Activated T-cell treated with anti-CD3 and anti-CD28 coated beads, Interleukin-2, amount 50 U/mL, for 72 hours (primary cell): ENCODE results near the gene TACR2. TPM values are rescaled to one million over a fixed set of nuclear protein-coding genes. Genes with fewer than 3 reads are reported as not detected.

Experiments
- ATAC-seq, 2 donors: fragments of 150-1000 bp; cut with Tn5 transposase; replicated peaks in 1 of 2; 2 replicates each; pipeline ENCODE4 v1.10.0; 2021; ENCODE audit warnings: moderate library complexity in 2 of 2, mild to moderate bottlenecking in 1 of 2
- DNase-seq, 2 donors: peaks; one replicate each; pipeline ENCODE4 v3.0.0; 2021 to 2022; ENCODE audit warnings: mixed read lengths in 1 of 2
- H3K27ac Mint-ChIP-seq: one replicate; pipeline ENCODE4 v1.8.0; 2022; ENCODE audit warnings: mild to moderate bottlenecking, moderate library complexity, mixed read lengths
- H3K27me3 Mint-ChIP-seq: one replicate; pipeline ENCODE4 v1.8.0; 2022; ENCODE audit warnings: low read depth, mixed read lengths
- H3K36me3 Mint-ChIP-seq, 2 donors: one replicate each; pipeline ENCODE4 v1.8.0; 2022; ENCODE audit warnings: mixed read lengths in 2 of 2, mild to moderate bottlenecking in 1 of 2; ENCODE audit not compliant: insufficient read depth in 2 of 2
- H3K4me1 Mint-ChIP-seq: one replicate; pipeline ENCODE4 v1.8.0; 2022; ENCODE audit warnings: low read depth, mixed read lengths
- H3K4me3 Mint-ChIP-seq, 2 donors: one replicate each; pipeline ENCODE4 v1.8.0; 2022; ENCODE audit warnings: mild to moderate bottlenecking in 2 of 2, mixed read lengths in 2 of 2, moderate library complexity in 2 of 2
- H3K9me3 Mint-ChIP-seq, 2 donors: one replicate each; pipeline ENCODE4 v1.8.0; 2022; ENCODE audit warnings: mixed read lengths in 2 of 2
- total RNA-seq, 2 donors: library from RNA; stranded (reverse); gene quantifications; one replicate each; pipeline ENCODE4 v1.2.3, GENCODE V29; 2022

TACR2 gene
- total RNA-seq, 2 donors from 2014 or later: not detected

GRCh38 chr10:69398466-69398865 lies 18.3 kb downstream of the TACR2 start:
- ATAC-seq: no peak

GRCh38 chr10:69397972-69398371 lies 18.7 kb downstream of the TACR2 start:
- Mint-ChIP-seq H3K36me3 (peaks cover 6 to 29% of the 10 kb centered on the region in 2 donors), H3K9me3 (no peaks in the 10 kb centered on the region), H3K27me3 (no peaks in the 10 kb centered on the region), H3K4me1 (no peaks in the 10 kb centered on the region), H3K27ac (no peak overlapping the region), H3K4me3 (no peak overlapping the region)
- no peak for DNase-seq
- ATAC-seq: no peak

More at GRCh38 chr10:69398466-69398865, 18.3 kb downstream of the TACR2 start:
- Mint-ChIP-seq H3K27ac (peak overlapping the region; percentile 12), H3K4me1 (no peaks in the 10 kb centered on the region), H3K27me3 (no peaks in the 10 kb centered on the region), H3K36me3 (peaks cover 6 to 29% of the 10 kb centered on the region in 2 donors), H3K9me3 (no peaks in the 10 kb centered on the region), H3K4me3 (no peak overlapping the region)
- no peak for DNase-seq

- Mint-ChIP-seq H3K27me3 (no peaks in the 10 kb centered on the region), H3K4me3 (no peak overlapping the region), H3K4me1 (peaks cover 11% of the 10 kb centered on the region), H3K36me3 (peaks cover 3 to 19% of the 10 kb centered on the region in 2 donors), H3K9me3 (no peaks in the 10 kb centered on the region), H3K27ac (no peak overlapping the region)
- ATAC-seq: no peak
- DNase-seq: no peak
These were observed 22.7 kb downstream of the TACR2 start for GRCh38 chr10:69394020-69394419.

GRCh38 chr10:69392481-69393000 lies 24.2 kb downstream of the TACR2 start:
- Mint-ChIP-seq H3K36me3 (peaks cover 3 to 31% of the 10 kb centered on the region in 2 donors), H3K4me3 (no peak overlapping the region), H3K27ac (peak overlapping the region; percentile 66), H3K27me3 (no peaks in the 10 kb centered on the region), H3K9me3 (no peaks in the 10 kb centered on the region), H3K4me1 (peaks cover 11% of the 10 kb centered on the region)
- ATAC-seq (peak; percentile 95 to 96), DNase-seq (peak; percentile 81 to 85)

- H3K9me3 Mint-ChIP-seq: no peaks in the 10 kb centered on the region
- ATAC-seq: no peak
- peaks cover 3 to 30% of the 10 kb centered on the region in 2 donors for H3K36me3 Mint-ChIP-seq
- H3K4me3 Mint-ChIP-seq: no peak overlapping the region
- peaks cover 11% of the 10 kb centered on the region for H3K4me1 Mint-ChIP-seq
- no peaks in the 10 kb centered on the region for H3K27me3 Mint-ChIP-seq
- DNase-seq: no peak
- peak overlapping the region; percentile 28 for H3K27ac Mint-ChIP-seq
These were observed 25.6 kb downstream of the TACR2 start for GRCh38 chr10:69391158-69391557.

GRCh38 chr10:69389827-69390490 lies 26.8 kb downstream of the TACR2 start:
- Mint-ChIP-seq H3K27me3 (no peaks in the 10 kb centered on the region), H3K9me3 (no peaks in the 10 kb centered on the region), H3K27ac (peak overlapping the region; percentile 80), H3K4me1 (peaks cover 11% of the 10 kb centered on the region), H3K4me3 (no peak overlapping the region), H3K36me3 (peaks cover 3 to 24% of the 10 kb centered on the region in 2 donors)
- ATAC-seq (no peak), DNase-seq (no peak)

- Mint-ChIP-seq H3K9me3 (no peaks in the 10 kb centered on the region), H3K4me1 (peaks cover 11% of the 10 kb centered on the region), H3K27me3 (no peaks in the 10 kb centered on the region), H3K27ac (no peak overlapping the region), H3K36me3 (peaks cover 5 to 27% of the 10 kb centered on the region in 2 donors), H3K4me3 (no peak overlapping the region)
- no peak for DNase-seq
- ATAC-seq: no peak
These were observed 28.2 kb downstream of the TACR2 start for GRCh38 chr10:69388488-69388887.

GRCh38 chr10:69387500-69387899 lies 29.2 kb downstream of the TACR2 start:
- Mint-ChIP-seq H3K27me3 (no peaks in the 10 kb centered on the region), H3K36me3 (peaks cover 5 to 30% of the 10 kb centered on the region in 2 donors), H3K4me1 (peaks cover 10% of the 10 kb centered on the region), H3K27ac (no peak overlapping the region), H3K9me3 (no peaks in the 10 kb centered on the region), H3K4me3 (no peak overlapping the region)
- DNase-seq (no peak), ATAC-seq (no peak)

GRCh38 chr10:69385454-69386350 lies 31.0 kb downstream of the TACR2 start:
- H3K4me3 Mint-ChIP-seq: no peak overlapping the region
- no peak overlapping the region for H3K27ac Mint-ChIP-seq
- ATAC-seq (no peak), DNase-seq (no peak)
- peaks cover 5 to 30% of the 10 kb centered on the region in 2 donors for H3K36me3 Mint-ChIP-seq
- H3K27me3 Mint-ChIP-seq: no peaks in the 10 kb centered on the region
- no peaks in the 10 kb centered on the region for H3K4me1 Mint-ChIP-seq
- H3K9me3 Mint-ChIP-seq: no peaks in the 10 kb centered on the region

GRCh38 chr10:69384320-69384719 lies 32.4 kb downstream of the TACR2 start:
- Mint-ChIP-seq H3K9me3 (no peaks in the 10 kb centered on the region), H3K36me3 (peaks cover 11 to 30% of the 10 kb centered on the region in 2 donors), H3K4me1 (no peaks in the 10 kb centered on the region), H3K27ac (no peak overlapping the region), H3K27me3 (no peaks in the 10 kb centered on the region), H3K4me3 (no peak overlapping the region)
- no peak for DNase-seq
- no peak for ATAC-seq

- DNase-seq: no peak
- Mint-ChIP-seq H3K4me1 (no peaks in the 10 kb centered on the region), H3K36me3 (peaks cover 11 to 30% of the 10 kb centered on the region in 2 donors), H3K27ac (peak overlapping the region; percentile 22), H3K4me3 (no peak overlapping the region), H3K27me3 (no peaks in the 10 kb centered on the region), H3K9me3 (no peaks in the 10 kb centered on the region)
- no peak for ATAC-seq
These were observed 33.2 kb downstream of the TACR2 start for GRCh38 chr10:69383558-69383957.

- no peak for ATAC-seq
- H3K4me1 Mint-ChIP-seq: no peaks in the 10 kb centered on the region
These were observed 34.2 kb downstream of the TACR2 start for GRCh38 chr10:69382382-69383117.

More at GRCh38 chr10:69382382-69383117, 34.2 kb downstream of the TACR2 start:
- H3K27me3 Mint-ChIP-seq: no peaks in the 10 kb centered on the region
- no peak overlapping the region for H3K4me3 Mint-ChIP-seq
- no peaks in the 10 kb centered on the region for H3K9me3 Mint-ChIP-seq
- DNase-seq: no peak
- no peak overlapping the region for H3K27ac Mint-ChIP-seq
- peaks cover 11 to 23% of the 10 kb centered on the region in 2 donors for H3K36me3 Mint-ChIP-seq
